Thyroid gland (tissue), 4 donors: ENCODE data around the gene KBTBD6. TPM values are rescaled to one million over a fixed set of nuclear protein-coding genes. Genes with fewer than 3 reads are reported as not detected.

Source experiments
- DNase-seq, 2 donors: peaks; one replicate each; pipeline ENCODE4 v3.0.0-alpha.2; 2019
- H3K27ac ChIP-seq, 3 donors: fragments of 200-600 bp; sonication (generic); 1 replicate in 2 of 3; 2 replicates in 1 of 3; pipeline ENCODE4 v1.5.1; 2016 to 2019; ENCODE audit warnings: mild to moderate bottlenecking in 1 of 3, moderate library complexity in 1 of 3
- H3K27me3 ChIP-seq: fragments of 200-600 bp; sonication (generic); one replicate; pipeline ENCODE4 v1.5.1; 2019
- H3K36me3 ChIP-seq, 2 donors: fragments of 200-600 bp; sonication (generic); one replicate each; pipeline ENCODE4 v1.5.1; 2016 to 2019
- H3K4me1 ChIP-seq, 2 donors: fragments of 200-600 bp; sonication (generic); one replicate each; pipeline ENCODE4 v1.5.1; 2017 to 2019
- H3K4me3 ChIP-seq, 3 donors: fragments of 200-600 bp; sonication (generic); replicated peaks in 1 of 3; 1 replicate in 2 of 3; 2 replicates in 1 of 3; pipeline ENCODE4 v1.5.1; 2016; ENCODE audit warnings: mild to moderate bottlenecking in 1 of 3
- H3K9me3 ChIP-seq: fragments of 200-600 bp; sonication (generic); one replicate; pipeline ENCODE4 v1.5.1; 2017
- POLR2A ChIP-seq, 2 donors: fragments of 450-650 bp; IDR thresholded peaks; one replicate each; pipeline ENCODE4 v1.6.1; 2017; ENCODE audit warnings: antibody characterized with exemption in 2 of 2, mild to moderate bottlenecking in 2 of 2, moderate library complexity in 1 of 2
- WGBS, 2 donors: methylation state at CpG; one replicate each; pipeline ENCODE4 v1.1.5; 2017; 5-methylcytosine and 5-hydroxymethylcytosine counted together
- intact Hi-C: fragments of 100-400 bp; cut with DNase I; formaldehyde crosslinking; loops from one replicate; pipeline ENCODE4 v1.15.1; 2023
- total RNA-seq, 4 donors: library from RNA; depleted of rRNA; stranded (reverse); fragments of >200 nt; gene quantifications; one replicate each; pipeline ENCODE4 v1.2.3, GENCODE V29; 2016
- TF ChIP-seq, protein P1 (sequence below), 6 experiments: fragments of 200-600 bp in 3 of 6; fragments of 450-650 bp in 3 of 6; sonication (generic) in 3 of 6; IDR thresholded peaks; one replicate each; pipeline ENCODE4 v1.5.1; 2016 to 2019; ENCODE audit warnings: antibody characterized with exemption in 6 of 6, mild to moderate bottlenecking in 2 of 6, inconsistent platforms in 1 of 6, moderate library complexity in 1 of 6

The KBTBD6 gene
- total RNA-seq, 4 donors from 2014 or later: 10.2 to 11.9 (median 11.2) TPM

DNA sequence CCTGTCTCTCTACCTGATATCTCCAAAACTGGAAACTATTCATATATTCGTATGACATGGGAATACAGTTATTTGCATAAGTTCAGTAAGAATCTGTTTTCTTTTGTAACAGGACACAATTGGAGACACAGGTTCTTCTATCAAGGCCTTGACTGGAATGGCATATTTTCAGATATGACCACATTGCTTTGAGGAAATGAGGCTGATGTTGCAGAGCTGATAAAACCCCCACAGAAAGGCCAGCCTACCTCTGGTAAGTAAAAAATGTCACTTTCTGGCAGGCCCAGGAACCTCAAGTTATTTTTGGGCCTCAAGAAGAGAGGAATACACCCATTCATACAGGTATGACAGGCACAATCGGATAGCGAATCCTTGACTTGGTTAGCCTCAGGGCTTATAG is 29.5 kb upstream of the KBTBD6 start:
- intact Hi-C loops: no loop called here
- Histone ChIP-seq H3K4me3 (no peak overlapping the region), H3K27me3 (no peaks in the 10 kb centered on the region), H3K4me1 (no peaks in the 10 kb centered on the region), H3K36me3 (no peaks in the 10 kb centered on the region), H3K27ac (no peak overlapping the region), H3K9me3 (no peaks in the 10 kb centered on the region)
- DNase-seq: no peak
- WGBS, 2 donors: 97 to 98% methylated on average over 3 of the region's 3 CpGs
- no peak for TF ChIP-seq POLR2A (IDR thresholded peaks at IDR 0.05)
- TF ChIP-seq, protein P1, sequence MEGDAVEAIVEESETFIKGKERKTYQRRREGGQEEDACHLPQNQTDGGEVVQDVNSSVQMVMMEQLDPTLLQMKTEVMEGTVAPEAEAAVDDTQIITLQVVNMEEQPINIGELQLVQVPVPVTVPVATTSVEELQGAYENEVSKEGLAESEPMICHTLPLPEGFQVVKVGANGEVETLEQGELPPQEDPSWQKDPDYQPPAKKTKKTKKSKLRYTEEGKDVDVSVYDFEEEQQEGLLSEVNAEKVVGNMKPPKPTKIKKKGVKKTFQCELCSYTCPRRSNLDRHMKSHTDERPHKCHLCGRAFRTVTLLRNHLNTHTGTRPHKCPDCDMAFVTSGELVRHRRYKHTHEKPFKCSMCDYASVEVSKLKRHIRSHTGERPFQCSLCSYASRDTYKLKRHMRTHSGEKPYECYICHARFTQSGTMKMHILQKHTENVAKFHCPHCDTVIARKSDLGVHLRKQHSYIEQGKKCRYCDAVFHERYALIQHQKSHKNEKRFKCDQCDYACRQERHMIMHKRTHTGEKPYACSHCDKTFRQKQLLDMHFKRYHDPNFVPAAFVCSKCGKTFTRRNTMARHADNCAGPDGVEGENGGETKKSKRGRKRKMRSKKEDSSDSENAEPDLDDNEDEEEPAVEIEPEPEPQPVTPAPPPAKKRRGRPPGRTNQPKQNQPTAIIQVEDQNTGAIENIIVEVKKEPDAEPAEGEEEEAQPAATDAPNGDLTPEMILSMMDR (IDR thresholded peaks at IDR 0.05): no peak

DNA sequence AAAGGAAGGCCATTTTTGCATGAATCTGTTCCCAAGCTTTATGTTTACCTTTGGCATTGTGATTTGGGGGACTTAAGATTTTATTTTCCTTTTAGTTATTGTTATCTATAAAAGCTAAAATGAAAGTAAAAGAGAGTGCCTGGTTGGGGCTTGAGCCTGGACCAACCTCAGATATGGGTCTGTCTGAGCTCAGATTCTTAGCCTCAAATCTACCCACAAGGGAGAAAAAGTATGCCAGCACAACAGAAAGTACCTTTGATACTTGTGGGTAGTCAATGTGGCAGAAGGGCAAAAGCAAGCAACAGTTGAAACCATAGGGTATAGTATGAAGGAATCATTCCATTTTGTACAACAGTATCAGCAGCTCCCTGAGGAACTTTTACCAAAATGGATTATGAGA is 26.6 kb upstream of the KBTBD6 start:
- Histone ChIP-seq H3K9me3 (no peaks in the 10 kb centered on the region), H3K27me3 (no peaks in the 10 kb centered on the region), H3K27ac (no peak overlapping the region), H3K4me1 (no peaks in the 10 kb centered on the region), H3K4me3 (no peak overlapping the region), H3K36me3 (no peaks in the 10 kb centered on the region)
- TF ChIP-seq, protein P1 (IDR thresholded peaks at IDR 0.05): no peak
- no peak for TF ChIP-seq POLR2A (IDR thresholded peaks at IDR 0.05)
- no peak for DNase-seq
- intact Hi-C loops: no loop called here

DNA sequence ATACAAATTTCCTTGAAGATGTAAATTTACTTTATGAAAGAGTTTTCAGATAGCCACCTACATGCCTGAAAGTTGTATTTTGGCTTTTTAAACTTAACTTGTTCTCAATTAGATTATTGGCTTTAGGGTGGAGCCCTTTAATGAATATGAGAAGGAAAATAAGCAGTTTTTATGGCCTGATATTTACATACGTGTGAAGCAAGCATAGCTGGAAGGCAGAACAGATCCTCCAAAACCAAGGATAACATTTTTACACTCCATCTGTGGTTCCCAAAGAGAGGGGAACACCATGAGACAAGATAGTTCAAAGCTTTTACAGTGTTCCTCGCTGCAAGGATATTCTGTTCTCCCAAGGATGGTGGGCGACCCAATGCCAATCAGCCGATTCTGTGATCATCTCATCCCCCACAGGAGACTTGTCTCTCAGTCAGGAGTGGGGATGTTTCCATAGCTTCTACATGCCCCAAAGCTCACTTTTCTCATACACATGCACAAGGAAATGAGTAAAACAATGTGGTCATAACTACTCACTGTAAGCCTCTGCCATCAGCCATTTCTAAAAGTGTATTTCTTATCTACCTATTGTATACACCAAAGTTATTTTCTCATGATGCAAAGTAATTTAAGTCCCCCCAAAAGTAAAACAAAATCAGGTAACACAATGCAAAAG is 24.6 kb upstream of the KBTBD6 start:
- TF ChIP-seq POLR2A (IDR thresholded peaks at IDR 0.05): no peak
- 94 to 97% methylated on average over 4 of the region's 4 CpGs for WGBS, 2 donors
- intact Hi-C loops: no loop called here

DNA sequence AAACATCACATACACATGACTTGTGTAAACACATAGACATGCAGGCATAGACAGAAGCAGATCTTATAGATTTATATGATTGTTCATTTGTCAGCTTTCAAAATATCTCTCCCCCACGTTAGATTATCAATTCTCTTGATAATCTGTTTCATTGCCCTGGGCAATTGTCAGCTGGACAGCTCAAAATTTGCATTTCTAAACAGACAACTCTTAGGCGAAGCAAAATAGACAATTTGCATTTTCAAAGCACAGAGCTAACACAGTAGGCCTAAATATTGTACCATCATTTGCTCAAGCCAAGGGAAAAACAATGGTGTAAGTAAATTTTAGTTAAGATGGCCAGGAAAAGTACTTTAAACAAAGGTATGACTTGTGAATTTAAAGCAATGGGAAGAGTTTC is 24.0 kb upstream of the KBTBD6 start:
- DNase-seq: no peak
- intact Hi-C loops: no loop called here
- H3K4me3 ChIP-seq: no peak overlapping the region
- TF ChIP-seq POLR2A (IDR thresholded peaks at IDR 0.05): no peak
- TF ChIP-seq, protein P1 (IDR thresholded peaks at IDR 0.05): no peak
- H3K27ac ChIP-seq: no peak overlapping the region
- no peaks in the 10 kb centered on the region for H3K9me3 ChIP-seq
- WGBS, 2 donors: 67 to 79% methylated on average over 2 of the region's 2 CpGs
- no peaks in the 10 kb centered on the region for H3K4me1 ChIP-seq
- H3K36me3 ChIP-seq: no peaks in the 10 kb centered on the region
- no peaks in the 10 kb centered on the region for H3K27me3 ChIP-seq

More for the DNA sequence above, 24.6 kb upstream of the KBTBD6 start:
- no peaks in the 10 kb centered on the region for H3K4me1 ChIP-seq
- H3K27ac ChIP-seq: no peak overlapping the region
- no peak overlapping the region for H3K4me3 ChIP-seq
- H3K27me3 ChIP-seq: no peaks in the 10 kb centered on the region
- DNase-seq: no peak
- no peaks in the 10 kb centered on the region for H3K9me3 ChIP-seq
- H3K36me3 ChIP-seq: no peaks in the 10 kb centered on the region

DNA sequence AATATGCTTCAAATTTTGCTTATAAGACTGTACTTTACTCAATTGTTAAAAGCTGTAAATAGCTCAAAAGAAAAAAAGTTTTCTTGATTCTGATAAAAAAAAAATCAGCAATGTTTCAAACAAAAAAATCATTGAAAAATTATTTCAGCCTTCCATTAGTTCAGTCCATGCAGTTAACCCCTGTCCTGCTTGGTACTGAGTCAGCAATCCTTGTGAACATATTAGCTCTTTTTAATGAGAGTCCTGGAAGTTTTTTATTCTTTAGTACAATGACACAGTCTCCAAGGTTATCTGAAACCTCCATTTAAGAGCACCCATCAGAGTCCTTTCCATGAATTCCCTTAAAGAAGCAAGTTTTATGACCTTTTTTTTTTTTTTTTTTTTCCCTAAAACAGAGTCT is 21.4 kb upstream of the KBTBD6 start:
- Histone ChIP-seq H3K36me3 (no peaks in the 10 kb centered on the region), H3K4me3 (no peak overlapping the region), H3K27ac (no peak overlapping the region), H3K9me3 (no peaks in the 10 kb centered on the region), H3K4me1 (no peaks in the 10 kb centered on the region), H3K27me3 (no peaks in the 10 kb centered on the region)
- intact Hi-C loops: no loop called here
- no peak for DNase-seq
- TF ChIP-seq, protein P1 (IDR thresholded peaks at IDR 0.05): no peak
- TF ChIP-seq POLR2A (IDR thresholded peaks at IDR 0.05): no peak
